T-helper 2 cell treated with Interferon-gamma antibody and Interleukin-4, amounts not matched to agents 5 μg/mL and 100 μg/mL, for 36 hours (primary cell): ENCODE data around the gene NCEH1.
"Not testable (repeated sequence)": the region's sequence is repeated elsewhere in the genome, so short reads cannot be mapped to it uniquely, and the experiment has no call there.

Experiments used
- DNase-seq: peaks from one replicate; pipeline ENCODE4 v3.0.0; 2021; ENCODE audit warnings: low spot score
- H3K27ac Mint-ChIP-seq: one replicate; pipeline ENCODE4 v1.8.0; 2021; ENCODE audit warnings: mild to moderate bottlenecking, mixed read lengths
- H3K27me3 Mint-ChIP-seq: one replicate; pipeline ENCODE4 v1.8.0; 2021; ENCODE audit warnings: low read depth, mixed read lengths
- H3K36me3 Mint-ChIP-seq: one replicate; pipeline ENCODE4 v1.8.0; 2021; ENCODE audit warnings: low read depth, mixed read lengths
- H3K4me1 Mint-ChIP-seq: one replicate; pipeline ENCODE4 v1.8.0; 2021; ENCODE audit warnings: low read depth, mixed read lengths
- H3K4me3 Mint-ChIP-seq: one replicate; pipeline ENCODE4 v1.8.0; 2022; ENCODE audit warnings: mild to moderate bottlenecking, moderate library complexity, mixed read lengths
- H3K9me3 Mint-ChIP-seq: one replicate; pipeline ENCODE4 v1.8.0; 2021; ENCODE audit warnings: mixed read lengths

NCEH1 gene, protein sequence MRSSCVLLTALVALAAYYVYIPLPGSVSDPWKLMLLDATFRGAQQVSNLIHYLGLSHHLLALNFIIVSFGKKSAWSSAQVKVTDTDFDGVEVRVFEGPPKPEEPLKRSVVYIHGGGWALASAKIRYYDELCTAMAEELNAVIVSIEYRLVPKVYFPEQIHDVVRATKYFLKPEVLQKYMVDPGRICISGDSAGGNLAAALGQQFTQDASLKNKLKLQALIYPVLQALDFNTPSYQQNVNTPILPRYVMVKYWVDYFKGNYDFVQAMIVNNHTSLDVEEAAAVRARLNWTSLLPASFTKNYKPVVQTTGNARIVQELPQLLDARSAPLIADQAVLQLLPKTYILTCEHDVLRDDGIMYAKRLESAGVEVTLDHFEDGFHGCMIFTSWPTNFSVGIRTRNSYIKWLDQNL

DNA sequence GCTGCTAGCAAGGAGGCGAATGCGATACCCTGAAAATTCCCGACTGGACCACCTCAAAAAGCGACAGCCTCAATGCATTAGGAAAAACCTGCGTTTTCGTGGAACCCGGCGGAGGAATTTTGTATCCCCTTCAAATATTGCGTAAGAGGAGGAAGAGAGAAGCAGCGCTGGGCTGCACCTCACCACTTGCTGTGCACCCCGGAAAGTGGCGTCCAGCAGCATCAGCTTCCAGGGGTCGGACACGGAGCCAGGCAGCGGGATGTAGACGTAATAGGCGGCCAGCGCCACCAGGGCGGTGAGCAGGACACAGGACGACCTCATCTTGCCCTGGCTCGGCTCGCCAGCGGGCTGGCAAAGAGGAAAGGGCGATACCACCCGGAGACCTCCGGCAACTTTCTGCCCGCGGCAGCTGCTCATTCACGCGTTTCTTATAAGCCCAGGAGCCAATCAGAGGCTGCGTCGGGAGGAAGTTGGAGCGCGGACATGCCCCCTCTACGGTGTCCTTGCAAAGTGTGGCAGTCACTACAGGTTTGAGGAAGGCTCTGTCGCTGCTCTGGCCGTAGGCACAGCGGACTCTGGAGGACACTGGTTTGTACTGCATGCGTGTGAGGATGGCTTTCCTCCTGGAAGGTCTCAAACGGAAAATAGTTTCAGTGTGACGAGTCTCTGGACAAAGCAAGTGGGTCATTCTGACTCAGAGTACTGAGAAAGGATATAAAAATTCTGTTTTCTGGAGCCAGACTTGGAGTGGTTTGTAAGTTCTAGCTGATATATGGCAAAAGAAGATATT is at the start of gene NCEH1:
TSS of gene NCEH1 (minus strand) at position 404 of the 790 bp plus-strand sequence. CDS start at position 321, 83 bp downstream.
- no peaks in the 10 kb centered on the region for H3K9me3 Mint-ChIP-seq
- peaks cover 11% of the 10 kb centered on the region for H3K27me3 Mint-ChIP-seq
- peak within 1 kb of the TSS; percentile 60 for H3K27ac Mint-ChIP-seq
- peaks cover 25% of the 10 kb centered on the region for H3K4me1 Mint-ChIP-seq
- no peaks in the 10 kb centered on the region for H3K36me3 Mint-ChIP-seq
- peak; percentile 84 for DNase-seq
- peak within 1 kb of the TSS; percentile 93 for H3K4me3 Mint-ChIP-seq

DNA sequence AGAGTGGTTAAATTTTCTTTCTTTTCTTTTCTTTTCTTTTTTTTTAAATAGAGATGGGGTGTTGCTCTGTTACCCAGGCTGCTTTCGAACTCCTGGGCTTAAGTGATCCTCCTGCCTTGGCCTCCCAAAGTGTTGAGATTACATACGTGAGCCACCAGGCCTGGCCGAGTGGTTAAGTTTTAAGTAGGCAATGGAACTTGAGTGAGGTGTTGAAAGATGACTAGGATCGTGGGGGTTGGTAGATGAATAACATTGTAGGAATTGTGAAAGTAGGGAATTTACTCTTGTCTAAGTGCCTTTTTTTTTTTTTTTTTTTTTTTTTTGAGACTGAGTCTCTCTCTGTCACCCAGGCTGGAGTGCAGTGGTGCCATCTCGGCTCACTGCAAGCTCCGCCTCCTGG is 49.5 kb upstream of the NCEH1 start:
- DNase-seq, H3K27me3 Mint-ChIP-seq, H3K9me3 Mint-ChIP-seq, H3K4me3 Mint-ChIP-seq: not testable (repeated sequence)
- H3K27ac Mint-ChIP-seq, result peak overlapping the region; percentile 31
- H3K36me3 Mint-ChIP-seq, result peaks cover 72% of the 10 kb centered on the region
- H3K4me1 Mint-ChIP-seq, result peaks cover 14% of the 10 kb centered on the region

DNA sequence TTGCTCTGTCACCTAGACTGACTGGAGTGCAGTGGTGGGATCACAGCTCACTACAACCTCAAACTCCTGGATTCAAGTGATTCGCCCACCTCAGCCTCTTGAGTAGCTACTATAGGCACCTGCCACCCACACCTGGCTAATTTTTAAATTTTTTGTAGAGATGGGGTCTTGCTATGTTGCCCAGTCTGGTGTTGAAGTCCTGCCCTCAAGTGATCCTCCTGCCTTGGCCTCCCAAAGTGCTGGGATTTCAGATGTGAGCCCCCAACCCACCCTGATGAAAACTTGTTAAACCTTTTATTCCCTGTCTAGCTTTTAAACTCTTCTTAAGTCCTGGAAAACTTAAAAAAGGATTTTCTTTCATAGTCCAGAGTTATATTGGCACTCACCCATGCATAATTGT is 42.3 kb upstream of the NCEH1 start:
- Mint-ChIP-seq H3K4me3 (peak overlapping the region; percentile 98), H3K27me3 (no peaks in the 10 kb centered on the region), H3K9me3 (no peaks in the 10 kb centered on the region), H3K4me1 (peaks cover 45% of the 10 kb centered on the region), H3K36me3 (peaks cover 49% of the 10 kb centered on the region), H3K27ac (peak overlapping the region; percentile 16)
- no peak for DNase-seq

DNA sequence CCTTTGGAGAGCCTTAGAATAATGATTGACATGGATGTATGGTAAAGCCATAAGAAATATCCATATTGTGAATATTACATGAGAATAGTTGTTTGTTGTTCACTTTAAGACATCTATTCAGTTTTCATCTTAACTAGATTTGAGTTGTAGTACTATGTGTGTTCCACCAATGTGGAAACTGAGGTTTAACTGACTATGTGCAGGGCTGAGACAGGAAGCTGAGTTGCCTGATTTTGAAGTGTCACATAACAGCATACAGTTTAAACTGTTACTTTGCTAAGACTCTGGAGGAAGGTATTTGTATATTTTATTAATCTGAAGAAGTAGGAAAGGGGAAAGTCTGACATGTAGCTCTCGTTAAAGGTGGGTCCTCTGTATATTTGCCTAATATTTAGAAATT is 41.8 kb upstream of the NCEH1 start:
- Mint-ChIP-seq H3K4me1 (peaks cover 41% of the 10 kb centered on the region), H3K27ac (peak overlapping the region; percentile 99), H3K27me3 (no peaks in the 10 kb centered on the region), H3K9me3 (no peaks in the 10 kb centered on the region), H3K4me3 (peak overlapping the region; percentile 98), H3K36me3 (peaks cover 45% of the 10 kb centered on the region)
- no peak for DNase-seq

DNA sequence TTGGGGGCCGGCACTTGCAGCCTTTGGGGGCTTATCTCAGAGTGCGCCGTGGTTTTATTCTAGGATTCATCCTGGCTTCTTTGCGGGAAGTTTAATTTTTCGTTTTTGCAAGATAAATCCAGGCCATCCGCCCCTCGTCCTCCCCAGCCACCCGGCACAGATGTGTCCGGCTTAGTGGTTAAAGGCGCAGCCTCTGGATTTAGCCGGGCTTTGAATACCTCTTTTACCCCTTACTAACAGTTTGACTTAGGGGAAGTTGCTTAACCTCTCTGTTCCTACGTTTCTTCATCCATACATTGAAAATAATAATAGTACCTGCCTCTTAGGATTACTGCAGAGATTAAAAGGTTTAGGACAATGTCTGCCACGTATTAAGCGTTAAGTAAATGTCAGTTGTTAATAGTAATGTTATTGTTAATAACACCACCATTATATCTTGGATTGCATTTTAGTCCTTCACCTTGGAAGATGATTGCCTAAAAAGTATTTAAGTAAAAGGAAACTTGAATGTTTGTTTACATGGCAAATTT is 40.4 kb upstream of the NCEH1 start:
- peak overlapping the region; percentile 98 for H3K4me3 Mint-ChIP-seq
- no peak for DNase-seq

DNA sequence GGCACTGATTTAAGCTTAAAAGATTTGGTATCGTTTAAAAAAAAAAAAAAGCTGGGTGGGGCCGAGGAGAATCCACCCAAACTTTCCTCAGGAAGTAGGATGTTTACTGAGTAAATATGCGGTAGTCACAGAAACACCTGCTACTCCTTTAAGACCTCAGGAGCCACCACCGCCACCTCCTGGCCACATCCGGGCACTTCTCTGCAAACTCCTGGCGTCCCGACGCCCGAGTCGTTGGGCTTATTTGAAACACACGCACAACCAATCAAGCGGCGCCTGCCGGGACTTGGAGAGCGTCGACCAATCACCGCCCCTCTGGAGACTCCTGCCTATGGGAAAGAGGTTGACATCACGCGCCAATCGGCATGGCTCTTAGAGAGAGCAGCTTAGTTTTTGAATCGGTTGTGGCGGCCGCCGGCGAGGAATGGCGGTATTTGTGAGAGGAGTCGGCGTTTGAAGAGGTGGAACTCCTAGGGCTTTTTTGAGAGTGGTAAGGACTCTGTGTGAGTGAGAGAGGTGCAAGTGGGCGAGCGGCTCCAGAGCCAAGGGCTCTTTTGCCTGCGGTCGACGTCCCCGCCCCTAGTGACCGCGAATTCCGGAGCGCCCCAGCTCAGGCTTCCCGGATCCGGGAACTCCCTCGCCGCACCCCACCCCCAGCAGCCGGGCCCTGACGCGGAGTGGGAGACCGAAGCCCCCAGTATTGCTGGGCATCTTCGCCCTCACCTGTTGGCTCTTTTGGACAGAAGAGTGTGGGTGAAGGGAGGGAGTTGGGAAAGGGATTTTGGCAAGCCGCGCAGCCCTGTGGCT is 39.7 kb upstream of the NCEH1 start, which contains the start of gene ECT2:
TSS of gene ECT2 (plus strand) at position 359 of the 807 bp plus-strand sequence. CDS start 3,805 bp downstream, outside the sequence.
- DNase-seq, result peak; percentile 96
- Mint-ChIP-seq H3K4me3 (peak within 1 kb of the TSS; percentile 98), H3K27me3 (peaks cover 5% of the 10 kb centered on the region), H3K27ac (peak within 1 kb of the TSS; percentile 99), H3K9me3 (no peaks in the 10 kb centered on the region), H3K4me1 (peaks cover 36% of the 10 kb centered on the region), H3K36me3 (peaks cover 29% of the 10 kb centered on the region)

More for the DNA sequence above, 40.4 kb upstream of the NCEH1 start:
- peaks cover 34% of the 10 kb centered on the region for H3K36me3 Mint-ChIP-seq
- H3K27me3 Mint-ChIP-seq, result no peaks in the 10 kb centered on the region
- no peaks in the 10 kb centered on the region for H3K9me3 Mint-ChIP-seq
- H3K4me1 Mint-ChIP-seq, result peaks cover 39% of the 10 kb centered on the region
- H3K27ac Mint-ChIP-seq, result peak overlapping the region; percentile 99

DNA sequence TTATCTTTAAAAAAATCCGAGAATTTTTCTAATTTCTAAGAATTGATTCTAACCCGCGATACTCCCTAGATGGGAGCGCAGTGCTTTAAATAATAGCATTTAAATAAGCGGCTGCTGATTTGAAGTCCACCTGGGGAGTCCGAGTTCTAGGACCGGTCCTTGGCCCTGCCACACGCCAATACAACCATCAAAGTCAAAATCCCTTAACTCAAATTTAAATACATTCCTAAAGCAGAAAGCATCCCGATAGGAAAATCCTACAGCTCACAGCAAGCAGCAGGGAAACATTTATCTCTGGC is 39.2 kb upstream of the NCEH1 start:
- peaks cover 33% of the 10 kb centered on the region for H3K4me1 Mint-ChIP-seq

DNA sequence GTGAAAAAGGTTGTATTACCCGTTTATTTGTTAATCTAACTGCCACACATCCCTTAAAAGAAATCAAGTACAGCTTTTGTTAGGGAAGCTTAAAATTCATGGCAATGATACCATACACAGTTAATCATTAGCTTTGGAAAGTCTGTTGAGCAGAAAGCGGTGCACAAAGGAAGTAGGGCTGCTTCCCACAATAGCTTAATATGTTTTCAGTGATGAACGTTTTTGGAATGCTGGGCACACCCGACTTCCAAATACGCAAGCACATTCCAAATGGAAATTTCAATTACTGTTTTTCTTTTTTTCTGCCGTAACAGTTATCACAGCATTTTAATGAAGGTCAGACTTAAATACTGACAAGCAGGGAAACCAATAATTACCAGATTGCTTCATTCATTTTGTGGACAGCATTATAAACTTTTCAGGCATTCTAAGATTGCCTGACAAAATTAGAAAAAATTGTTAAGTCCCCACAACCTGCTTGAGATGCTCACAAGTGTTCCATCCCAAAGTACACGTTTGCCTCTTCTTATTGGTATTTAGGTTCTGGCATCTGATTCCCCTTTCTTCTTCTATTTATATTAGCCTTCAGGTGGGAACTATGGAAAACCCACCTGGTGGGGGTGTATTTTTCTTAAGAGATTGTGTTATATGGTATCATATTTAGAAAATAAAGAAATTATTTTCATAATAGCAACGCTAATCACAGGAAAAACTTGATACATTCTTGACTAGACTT is 38.5 kb upstream of the NCEH1 start:
- peak overlapping the region; percentile 98 for H3K4me3 Mint-ChIP-seq
- H3K27ac Mint-ChIP-seq, result no peak overlapping the region
- peaks cover 28% of the 10 kb centered on the region for H3K4me1 Mint-ChIP-seq
- peaks cover 22% of the 10 kb centered on the region for H3K36me3 Mint-ChIP-seq
- peaks cover 10% of the 10 kb centered on the region for H3K27me3 Mint-ChIP-seq
- H3K9me3 Mint-ChIP-seq, result no peaks in the 10 kb centered on the region
- DNase-seq, result no peak

More for the DNA sequence above, 39.2 kb upstream of the NCEH1 start:
- Mint-ChIP-seq H3K36me3 (peaks cover 26% of the 10 kb centered on the region), H3K27me3 (peaks cover 10% of the 10 kb centered on the region), H3K9me3 (no peaks in the 10 kb centered on the region), H3K4me3 (peak overlapping the region; percentile 98), H3K27ac (peak overlapping the region; percentile 99)
- no peak for DNase-seq

DNA sequence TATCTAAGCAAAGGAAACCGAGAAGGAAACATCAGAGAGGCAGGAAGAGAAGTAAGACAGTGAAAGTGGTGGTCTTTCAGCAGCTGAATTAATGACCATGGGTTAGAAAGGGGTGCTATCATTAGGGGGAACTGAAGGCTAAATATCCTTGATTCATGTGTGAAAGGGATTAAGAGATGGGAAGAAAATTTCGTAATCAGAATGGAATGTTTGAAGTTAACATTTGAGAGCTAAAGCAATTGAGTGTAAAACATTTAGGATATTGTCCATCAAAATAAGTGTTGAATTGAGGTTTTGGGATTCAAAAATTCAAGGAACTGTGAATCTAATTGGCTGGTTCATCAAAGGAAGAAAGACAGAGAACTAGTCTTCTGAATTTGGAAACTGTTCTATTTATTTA is 35.6 kb upstream of the NCEH1 start:
- no peak overlapping the region for H3K4me3 Mint-ChIP-seq
- DNase-seq, result no peak
- H3K9me3 Mint-ChIP-seq, result no peaks in the 10 kb centered on the region
- peaks cover 7% of the 10 kb centered on the region for H3K4me1 Mint-ChIP-seq
- H3K27ac Mint-ChIP-seq, result no peak overlapping the region
- H3K36me3 Mint-ChIP-seq, result peaks cover 4% of the 10 kb centered on the region
- peaks cover 10% of the 10 kb centered on the region for H3K27me3 Mint-ChIP-seq

DNA sequence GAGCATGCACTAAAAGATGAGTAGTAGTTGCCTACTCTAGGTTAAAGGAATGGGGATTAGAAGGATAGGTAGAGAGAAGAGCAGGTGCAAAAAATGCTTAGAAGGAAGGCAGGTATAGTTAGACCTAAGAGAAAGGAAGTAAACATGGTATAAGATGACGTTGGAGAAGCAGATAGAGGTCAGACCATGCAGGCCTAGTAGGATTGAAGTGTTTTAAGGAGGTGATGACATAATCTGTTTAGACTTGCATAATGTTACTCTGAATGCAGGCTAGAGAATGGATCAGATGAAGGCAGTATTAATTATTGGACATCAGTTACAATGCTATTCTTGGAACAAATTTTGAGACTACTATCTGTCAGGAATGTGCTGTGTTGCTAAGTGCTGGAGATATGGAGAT is 28.6 kb upstream of the NCEH1 start:
- no peak overlapping the region for H3K27ac Mint-ChIP-seq
- no peaks in the 10 kb centered on the region for H3K36me3 Mint-ChIP-seq
- no peaks in the 10 kb centered on the region for H3K9me3 Mint-ChIP-seq
- DNase-seq, result no peak
- H3K4me1 Mint-ChIP-seq, result no peaks in the 10 kb centered on the region
- H3K27me3 Mint-ChIP-seq, result peaks cover 15% of the 10 kb centered on the region
- no peak overlapping the region for H3K4me3 Mint-ChIP-seq

DNA sequence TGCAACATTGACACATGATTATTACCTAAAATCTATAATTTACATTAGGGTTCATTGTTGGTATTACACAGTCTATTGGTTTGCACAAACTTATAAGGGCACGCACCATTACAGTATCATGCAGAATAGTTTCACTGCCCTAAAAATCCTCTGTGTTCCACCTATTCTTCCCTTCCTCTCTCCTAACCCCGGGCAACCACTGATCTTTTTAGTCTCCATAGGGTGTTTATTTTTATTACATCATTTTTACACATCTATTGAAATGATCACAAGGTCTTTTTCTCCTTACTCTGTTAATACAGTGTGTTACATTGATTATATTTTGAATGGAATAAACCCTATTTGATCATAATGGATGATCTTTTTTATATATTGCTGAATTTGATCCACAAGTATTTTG is 24.1 kb upstream of the NCEH1 start:
- DNase-seq, result no peak
- Mint-ChIP-seq H3K9me3 (no peaks in the 10 kb centered on the region), H3K36me3 (no peaks in the 10 kb centered on the region), H3K4me1 (no peaks in the 10 kb centered on the region), H3K27ac (no peak overlapping the region), H3K27me3 (peaks cover 35% of the 10 kb centered on the region), H3K4me3 (no peak overlapping the region)

DNA sequence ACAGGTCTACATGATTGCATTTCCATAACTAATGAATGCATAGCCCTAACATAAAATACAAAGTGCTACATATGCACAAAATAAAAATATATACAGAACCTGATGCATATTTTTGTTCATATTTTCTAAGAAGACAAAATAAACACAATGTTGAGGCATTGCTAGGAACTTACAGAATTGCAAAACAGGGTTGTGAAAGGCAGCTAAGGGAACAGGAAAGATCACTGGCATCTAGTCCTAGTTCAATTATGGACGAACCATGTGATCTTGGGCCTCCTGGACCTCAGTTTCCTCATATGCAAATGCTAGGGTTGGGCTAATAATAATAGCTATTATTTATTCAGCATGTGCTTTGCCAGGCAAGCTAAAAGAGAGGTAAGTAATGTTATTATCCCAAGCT is 15.5 kb upstream of the NCEH1 start:
- H3K4me1 Mint-ChIP-seq, result no peaks in the 10 kb centered on the region
- H3K27me3 Mint-ChIP-seq, result peaks cover 23% of the 10 kb centered on the region
- DNase-seq, result no peak
- no peaks in the 10 kb centered on the region for H3K9me3 Mint-ChIP-seq
- no peaks in the 10 kb centered on the region for H3K36me3 Mint-ChIP-seq
- H3K4me3 Mint-ChIP-seq, result no peak overlapping the region
- H3K27ac Mint-ChIP-seq, result no peak overlapping the region

DNA sequence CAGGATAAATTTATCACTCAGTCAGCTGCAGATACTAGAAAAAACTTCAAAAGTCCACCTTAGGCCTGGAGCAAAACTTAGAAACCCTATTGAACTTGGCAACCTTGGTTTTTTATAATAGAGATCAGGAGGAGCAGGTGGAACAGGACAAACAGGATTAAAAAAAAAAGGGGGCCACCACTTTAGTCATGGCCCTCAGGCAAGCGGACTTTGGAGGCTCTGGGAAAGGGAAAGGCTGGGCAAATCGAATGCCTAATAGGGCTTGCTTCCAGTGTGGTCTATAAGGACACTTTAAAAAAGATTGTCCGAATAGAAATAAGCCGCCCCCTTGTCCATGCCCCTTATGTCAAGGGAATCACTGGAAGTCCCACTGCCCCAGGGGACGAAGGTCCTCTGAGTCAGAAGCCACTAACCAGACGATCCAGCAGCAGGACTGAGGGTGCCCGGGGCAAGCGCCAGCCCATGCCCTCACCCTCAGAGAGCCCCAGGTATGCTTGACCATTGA is 11.7 kb upstream of the NCEH1 start:
- not testable (repeated sequence) for H3K27ac Mint-ChIP-seq, H3K4me1 Mint-ChIP-seq, H3K36me3 Mint-ChIP-seq, H3K4me3 Mint-ChIP-seq, H3K9me3 Mint-ChIP-seq, DNase-seq
- peaks cover 10% of the 10 kb centered on the region for H3K27me3 Mint-ChIP-seq
